Tibial nerve (tissue), 4 donors: ENCODE results near the gene LMBR1. TPM values are rescaled to one million over a fixed set of nuclear protein-coding genes. Genes with fewer than 3 reads are reported as not detected.

ENCODE experiments used
- DNase-seq, 2 donors: peaks; one replicate each; pipeline ENCODE4 v3.0.0-alpha.2; 2019; ENCODE audit warnings: low spot score in 2 of 2
- H3K27ac ChIP-seq, 4 donors: fragments of 200-600 bp; sonication (generic) in 3 of 4; one replicate each; pipeline ENCODE4 v1.5.1; 2017 to 2019; ENCODE audit warnings: mild to moderate bottlenecking in 1 of 4
- H3K27me3 ChIP-seq, 2 donors: fragments of 200-600 bp; sonication (generic) in 1 of 2; one replicate each; pipeline versions ENCODE4 v1.5.1 to v1.6.0; 2017 to 2019
- H3K36me3 ChIP-seq, 3 donors: fragments of 200-600 bp; sonication (generic); one replicate each; pipeline ENCODE4 v1.5.1; 2018 to 2019
- H3K4me1 ChIP-seq, 4 donors: fragments of 200-600 bp; sonication (generic) in 3 of 4; one replicate each; pipeline ENCODE4 v1.5.1; 2017 to 2019
- H3K4me3 ChIP-seq, 4 donors: fragments of 200-600 bp; sonication (generic) in 3 of 4; one replicate each; pipeline ENCODE4 v1.5.1; 2017 to 2019; ENCODE audit warnings: mild to moderate bottlenecking in 1 of 4, moderate library complexity in 1 of 4
- H3K9me3 ChIP-seq, 4 donors: fragments of 200-600 bp; sonication (generic) in 3 of 4; one replicate each; pipeline ENCODE4 v1.5.1; 2017 to 2019
- CTCF ChIP-seq, 5 experiments: fragments of 200-600 bp in 3 of 5; fragments of 450-650 bp in 2 of 5; sonication (generic) in 3 of 5; IDR thresholded peaks; one replicate each; pipeline ENCODE4 v1.5.1; 2016 to 2019; ENCODE audit warnings: antibody characterized with exemption in 5 of 5, mild to moderate bottlenecking in 3 of 5, moderate library complexity in 2 of 5
- EP300 ChIP-seq, 2 donors: sonication (generic); formaldehyde crosslinking; IDR thresholded peaks; one replicate each; pipeline ENCODE4 v1.6.1; 2017; ENCODE audit warnings: antibody characterized with exemption in 2 of 2, mild to moderate bottlenecking in 1 of 2
- POLR2A ChIP-seq, 2 donors: fragments of 450-650 bp; IDR thresholded peaks; one replicate each; pipeline ENCODE4 v1.6.1; 2017; ENCODE audit warnings: antibody characterized with exemption in 2 of 2, mild to moderate bottlenecking in 2 of 2, moderate library complexity in 2 of 2
- WGBS, 2 donors: methylation state at CpG; one replicate each; pipeline ENCODE4 v1.1.5; 2018; 5-methylcytosine and 5-hydroxymethylcytosine counted together
- total RNA-seq, 4 donors: library from RNA; depleted of rRNA; stranded (reverse); fragments of >200 nt; gene quantifications; one replicate each; pipeline ENCODE4 v1.1.0, GENCODE V29; 2016

Gene LMBR1
- total RNA-seq, 4 donors from 2014 or later = 48.1 to 139 (median 77.3) TPM

- no peak overlapping the region for H3K27ac ChIP-seq
- TF ChIP-seq EP300 (IDR thresholded peaks at IDR 0.05) (no peak), CTCF (IDR thresholded peaks at IDR 0.05) (no peak), POLR2A (IDR thresholded peaks at IDR 0.05) (no peak)
- H3K27me3 ChIP-seq = no peaks in the 10 kb centered on the region
- H3K4me1 ChIP-seq = peaks cover 0 to 4% (median 0%) of the 10 kb centered on the region in 4 donors
- WGBS, 2 donors = 89 to 93% methylated on average over 2 of the region's 2 CpGs
- no peak for DNase-seq
- peaks cover 0 to 17% (median 0%) of the 10 kb centered on the region in 3 donors for H3K36me3 ChIP-seq
- H3K9me3 ChIP-seq = no peaks in the 10 kb centered on the region
- no peak overlapping the region for H3K4me3 ChIP-seq
Measured at GRCh38 chr7:156759143-156759542, 133.8 kb downstream of the LMBR1 start.

GRCh38 chr7:156754201-156754600, 138.8 kb downstream of the LMBR1 start:
- Histone ChIP-seq H3K27ac (no peak overlapping the region), H3K36me3 (peaks cover 0 to 12% (median 0%) of the 10 kb centered on the region in 3 donors), H3K27me3 (no peaks in the 10 kb centered on the region), H3K4me3 (no peak overlapping the region), H3K9me3 (no peaks in the 10 kb centered on the region), H3K4me1 (no peaks in the 10 kb centered on the region)
- WGBS, 2 donors = 80 to 84% methylated on average over 4 of the region's 4 CpGs
- no peak for TF ChIP-seq POLR2A (IDR thresholded peaks at IDR 0.05)
- TF ChIP-seq CTCF (IDR thresholded peaks at IDR 0.05) = no peak
- TF ChIP-seq EP300 (IDR thresholded peaks at IDR 0.05) = no peak
- no peak for DNase-seq

- 84 to 90% methylated on average over 7 of the region's 7 CpGs for WGBS, 2 donors
- TF ChIP-seq CTCF (IDR thresholded peaks at IDR 0.05) = no peak
- no peak for TF ChIP-seq POLR2A (IDR thresholded peaks at IDR 0.05)
- TF ChIP-seq EP300 (IDR thresholded peaks at IDR 0.05) = no peak
- Histone ChIP-seq H3K4me3 (no peak overlapping the region), H3K27ac (no peak overlapping the region), H3K9me3 (no peaks in the 10 kb centered on the region), H3K36me3 (peaks cover 0 to 11% (median 0%) of the 10 kb centered on the region in 3 donors), H3K4me1 (no peaks in the 10 kb centered on the region), H3K27me3 (no peaks in the 10 kb centered on the region)
- DNase-seq = no peak
Measured at GRCh38 chr7:156753630-156754029, 139.4 kb downstream of the LMBR1 start.

GRCh38 chr7:156753229-156753560, 139.8 kb downstream of the LMBR1 start:
- Histone ChIP-seq H3K4me3 (no peak overlapping the region), H3K27me3 (no peaks in the 10 kb centered on the region), H3K4me1 (no peaks in the 10 kb centered on the region), H3K36me3 (peaks cover 0 to 8% (median 0%) of the 10 kb centered on the region in 3 donors), H3K27ac (no peak overlapping the region), H3K9me3 (no peaks in the 10 kb centered on the region)
- TF ChIP-seq POLR2A (IDR thresholded peaks at IDR 0.05) (no peak), EP300 (IDR thresholded peaks at IDR 0.05) (no peak), CTCF (IDR thresholded peaks at IDR 0.05) (no peak)
- no peak for DNase-seq
- WGBS, 2 donors = 84 to 90% methylated on average over 4 of the region's 4 CpGs

- H3K36me3 ChIP-seq = peaks cover 0 to 8% (median 0%) of the 10 kb centered on the region in 3 donors
- TF ChIP-seq CTCF (IDR thresholded peaks at IDR 0.05) = no peak
- TF ChIP-seq POLR2A (IDR thresholded peaks at IDR 0.05) = no peak
- no peak for TF ChIP-seq EP300 (IDR thresholded peaks at IDR 0.05)
- DNase-seq = no peak
Measured at GRCh38 chr7:156752367-156753228, 140.4 kb downstream of the LMBR1 start.

More at GRCh38 chr7:156752367-156753228, 140.4 kb downstream of the LMBR1 start:
- Histone ChIP-seq H3K4me3 (no peak overlapping the region), H3K9me3 (no peaks in the 10 kb centered on the region), H3K4me1 (no peaks in the 10 kb centered on the region), H3K27me3 (no peaks in the 10 kb centered on the region), H3K27ac (no peak overlapping the region)
- WGBS, 2 donors = 66 to 76% methylated on average over 7 of the region's 7 CpGs
